ENCODE measurements around the gene E2F8. TPM values are rescaled to one million over a fixed set of nuclear protein-coding genes. Genes with fewer than 3 reads are reported as not detected.

The E2F8 gene
- polyA plus RNA-seq, 3 donors: not detected

DNA sequence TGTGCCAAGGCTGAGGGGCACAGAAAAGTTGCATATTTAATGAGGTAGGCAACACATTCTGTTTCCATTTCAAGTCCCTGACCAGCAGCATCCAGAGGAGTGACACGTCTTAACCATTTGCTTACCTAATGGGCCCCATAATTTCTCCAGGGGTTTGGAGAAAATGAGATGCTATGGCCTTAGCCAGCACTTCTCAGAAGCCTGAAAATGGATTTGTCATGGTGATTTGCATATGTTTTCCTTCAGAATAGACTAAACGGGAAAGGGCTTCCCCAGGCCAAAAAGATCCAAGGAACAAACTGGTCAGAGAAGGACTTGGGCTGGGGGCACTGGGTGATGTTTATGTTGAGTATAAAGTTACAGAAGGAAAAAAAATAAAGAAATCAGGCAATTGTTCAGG lies 55.7 kb downstream of the E2F8 start:
- H3K9ac ChIP-seq (ENCODE audit: insufficient read depth, low read length, poor library complexity, severe bottlenecking): no peak overlapping the region
- WGBS (ENCODE audit: insufficient coverage): 75% methylated on average over 1 of the region's 2 CpGs
- no peak overlapping the region for H3K27ac Mint-ChIP-seq
- no peaks in the 10 kb centered on the region for H3K9me3 ChIP-seq (replicated peaks in 1 of 2; ENCODE audit: control insufficient read depth in 1 of 2, insufficient read depth in 1 of 2, low read length in 2 of 2)
- H3K27me3 Mint-ChIP-seq (ENCODE audit: low read depth in 3 of 3): peaks cover 0 to 4% (median 0%) of the 10 kb centered on the region in 3 donors
- no peaks in the 10 kb centered on the region for H3K36me3 ChIP-seq (replicated peaks in 1 of 2; ENCODE audit: control insufficient read depth in 1 of 2, insufficient read depth in 2 of 2, low read length in 2 of 2)
- no peak overlapping the region for H2AFZ ChIP-seq (ENCODE audit: insufficient read depth, low read depth, low read length, poor library complexity, severe bottlenecking)
- intact Hi-C loops (cut with micrococcal nuclease): no loop called here
- H4K20me1 ChIP-seq (ENCODE audit: insufficient read depth, low read length): no peaks in the 10 kb centered on the region
- H3K27ac ChIP-seq (ENCODE audit: low read depth in 1 of 2, low read length in 2 of 2): no peak overlapping the region
- H3K79me2 ChIP-seq (ENCODE audit: insufficient read depth, low read length): no peaks in the 10 kb centered on the region
- no peaks in the 10 kb centered on the region for H3K27me3 ChIP-seq (ENCODE audit: control insufficient read depth in 2 of 2, insufficient read depth in 2 of 2, low read length in 2 of 2)
- H3K4me1 Mint-ChIP-seq: no peaks in the 10 kb centered on the region
- H3K9me3 Mint-ChIP-seq: no peaks in the 10 kb centered on the region
- H3K4me3 ChIP-seq (replicated peaks in 1 of 3; ENCODE audit: low read depth in 2 of 3, low read length in 3 of 3): no peak overlapping the region
- no peaks in the 10 kb centered on the region for H3K36me3 Mint-ChIP-seq
- H3K4me3 Mint-ChIP-seq: no peak overlapping the region
- DNase-seq: no peak
- no peak overlapping the region for H3K4me2 ChIP-seq (replicated peaks; ENCODE audit: extremely low read depth, low read length, poor library complexity, severe bottlenecking)
- H3K4me1 ChIP-seq (ENCODE audit: control insufficient read depth in 1 of 2, insufficient read depth in 2 of 2, low read length in 2 of 2): no peaks in the 10 kb centered on the region
- TF ChIP-seq, protein P1, sequence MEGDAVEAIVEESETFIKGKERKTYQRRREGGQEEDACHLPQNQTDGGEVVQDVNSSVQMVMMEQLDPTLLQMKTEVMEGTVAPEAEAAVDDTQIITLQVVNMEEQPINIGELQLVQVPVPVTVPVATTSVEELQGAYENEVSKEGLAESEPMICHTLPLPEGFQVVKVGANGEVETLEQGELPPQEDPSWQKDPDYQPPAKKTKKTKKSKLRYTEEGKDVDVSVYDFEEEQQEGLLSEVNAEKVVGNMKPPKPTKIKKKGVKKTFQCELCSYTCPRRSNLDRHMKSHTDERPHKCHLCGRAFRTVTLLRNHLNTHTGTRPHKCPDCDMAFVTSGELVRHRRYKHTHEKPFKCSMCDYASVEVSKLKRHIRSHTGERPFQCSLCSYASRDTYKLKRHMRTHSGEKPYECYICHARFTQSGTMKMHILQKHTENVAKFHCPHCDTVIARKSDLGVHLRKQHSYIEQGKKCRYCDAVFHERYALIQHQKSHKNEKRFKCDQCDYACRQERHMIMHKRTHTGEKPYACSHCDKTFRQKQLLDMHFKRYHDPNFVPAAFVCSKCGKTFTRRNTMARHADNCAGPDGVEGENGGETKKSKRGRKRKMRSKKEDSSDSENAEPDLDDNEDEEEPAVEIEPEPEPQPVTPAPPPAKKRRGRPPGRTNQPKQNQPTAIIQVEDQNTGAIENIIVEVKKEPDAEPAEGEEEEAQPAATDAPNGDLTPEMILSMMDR (IDR thresholded peaks at IDR 0.05): no peak

DNA sequence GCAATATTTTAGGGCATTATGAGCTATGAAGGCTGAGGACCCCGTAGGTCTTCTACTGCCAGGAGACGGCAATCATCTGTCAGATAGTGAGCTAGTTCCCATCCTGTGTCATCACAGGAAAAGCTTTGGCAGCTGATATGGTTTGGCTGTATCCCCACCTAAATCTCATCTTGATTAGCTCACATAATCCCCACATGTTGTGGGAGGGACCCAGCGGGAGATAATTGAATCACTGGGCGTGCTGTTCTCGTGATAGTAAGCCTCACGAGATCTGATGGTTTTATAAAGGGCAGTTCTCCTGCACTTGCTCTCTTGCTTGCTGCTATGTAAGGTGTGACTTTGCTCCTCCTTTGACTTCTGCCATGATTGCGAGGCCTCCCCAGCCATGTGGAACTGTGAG lies 57.1 kb downstream of the E2F8 start:
- no peaks in the 10 kb centered on the region for H4K20me1 ChIP-seq (ENCODE audit: insufficient read depth, low read length)
- H3K36me3 ChIP-seq (replicated peaks in 1 of 2; ENCODE audit: control insufficient read depth in 1 of 2, insufficient read depth in 2 of 2, low read length in 2 of 2): no peaks in the 10 kb centered on the region
- no peaks in the 10 kb centered on the region for H3K9me3 Mint-ChIP-seq
- H3K27me3 Mint-ChIP-seq (ENCODE audit: low read depth in 3 of 3): peaks cover 0 to 4% (median 0%) of the 10 kb centered on the region in 3 donors
- H3K4me3 Mint-ChIP-seq: no peak overlapping the region
- DNase-seq: no peak
- TF ChIP-seq, protein P1 (IDR thresholded peaks at IDR 0.05): no peak
- H3K79me2 ChIP-seq (ENCODE audit: insufficient read depth, low read length): no peaks in the 10 kb centered on the region
- H3K27me3 ChIP-seq (ENCODE audit: control insufficient read depth in 2 of 2, insufficient read depth in 2 of 2, low read length in 2 of 2): no peaks in the 10 kb centered on the region
- H2AFZ ChIP-seq (ENCODE audit: insufficient read depth, low read depth, low read length, poor library complexity, severe bottlenecking): no peak overlapping the region
- intact Hi-C loops (cut with micrococcal nuclease): no loop called here
- 76% methylated on average over 2 of the region's 7 CpGs for WGBS (ENCODE audit: insufficient coverage)
- H3K9me3 ChIP-seq (replicated peaks in 1 of 2; ENCODE audit: control insufficient read depth in 1 of 2, insufficient read depth in 1 of 2, low read length in 2 of 2): no peaks in the 10 kb centered on the region
- H3K4me2 ChIP-seq (replicated peaks; ENCODE audit: extremely low read depth, low read length, poor library complexity, severe bottlenecking): no peak overlapping the region
- no peaks in the 10 kb centered on the region for H3K36me3 Mint-ChIP-seq
- H3K27ac ChIP-seq (ENCODE audit: low read depth in 1 of 2, low read length in 2 of 2): no peak overlapping the region
- no peak overlapping the region for H3K9ac ChIP-seq (ENCODE audit: insufficient read depth, low read length, poor library complexity, severe bottlenecking)
- no peaks in the 10 kb centered on the region for H3K4me1 Mint-ChIP-seq
- no peak overlapping the region for H3K27ac Mint-ChIP-seq
- no peak overlapping the region for H3K4me3 ChIP-seq (replicated peaks in 1 of 3; ENCODE audit: low read depth in 2 of 3, low read length in 3 of 3)
- no peaks in the 10 kb centered on the region for H3K4me1 ChIP-seq (ENCODE audit: control insufficient read depth in 1 of 2, insufficient read depth in 2 of 2, low read length in 2 of 2)
